Measurements from ENCODE around the gene VTI1A.
"Not testable (repeated sequence)": the region's sequence is repeated elsewhere in the genome, so short reads cannot be mapped to it uniquely, and the experiment has no call there.

The VTI1A gene

DNA sequence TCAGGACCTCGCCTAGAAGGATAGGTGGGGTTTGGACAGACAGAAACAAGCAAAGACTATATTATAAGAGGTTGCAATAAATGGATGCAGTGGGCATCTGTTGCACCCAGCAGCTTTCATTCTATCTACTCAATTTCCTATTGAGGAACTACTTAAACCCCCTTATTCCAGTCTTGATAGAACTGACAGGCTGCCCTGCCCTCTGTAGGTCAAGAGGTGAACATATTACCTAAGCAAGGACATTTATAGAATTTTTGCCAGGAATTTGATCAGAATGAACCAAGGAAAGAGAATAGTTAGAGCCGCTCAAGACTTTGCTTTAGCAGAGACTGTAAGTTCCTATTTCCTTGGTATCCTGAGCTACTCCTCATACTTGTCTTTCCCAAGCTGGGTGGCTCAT is 9.5 kb downstream of the VTI1A start:
- no peak for DNase-seq

DNA sequence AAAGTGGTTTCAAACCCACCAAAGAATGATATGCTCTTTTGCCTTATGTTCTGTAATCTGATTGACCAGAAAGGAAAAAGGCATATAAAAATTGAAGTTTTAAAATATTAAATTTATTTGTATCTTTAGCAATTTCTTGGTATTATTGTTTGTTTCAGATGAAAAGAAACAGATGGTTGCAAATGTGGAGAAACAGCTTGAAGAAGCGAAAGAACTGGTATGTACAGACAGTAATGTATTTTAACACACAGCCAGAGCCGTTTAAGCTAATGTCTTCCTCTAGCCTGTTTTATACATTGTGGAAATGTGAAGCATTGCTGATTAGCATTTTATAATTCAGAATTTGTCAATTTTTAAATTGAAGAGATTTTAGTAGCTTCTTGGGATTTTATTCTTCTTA is 13.4 kb downstream of the VTI1A start:
- DNase-seq = no peak

DNA sequence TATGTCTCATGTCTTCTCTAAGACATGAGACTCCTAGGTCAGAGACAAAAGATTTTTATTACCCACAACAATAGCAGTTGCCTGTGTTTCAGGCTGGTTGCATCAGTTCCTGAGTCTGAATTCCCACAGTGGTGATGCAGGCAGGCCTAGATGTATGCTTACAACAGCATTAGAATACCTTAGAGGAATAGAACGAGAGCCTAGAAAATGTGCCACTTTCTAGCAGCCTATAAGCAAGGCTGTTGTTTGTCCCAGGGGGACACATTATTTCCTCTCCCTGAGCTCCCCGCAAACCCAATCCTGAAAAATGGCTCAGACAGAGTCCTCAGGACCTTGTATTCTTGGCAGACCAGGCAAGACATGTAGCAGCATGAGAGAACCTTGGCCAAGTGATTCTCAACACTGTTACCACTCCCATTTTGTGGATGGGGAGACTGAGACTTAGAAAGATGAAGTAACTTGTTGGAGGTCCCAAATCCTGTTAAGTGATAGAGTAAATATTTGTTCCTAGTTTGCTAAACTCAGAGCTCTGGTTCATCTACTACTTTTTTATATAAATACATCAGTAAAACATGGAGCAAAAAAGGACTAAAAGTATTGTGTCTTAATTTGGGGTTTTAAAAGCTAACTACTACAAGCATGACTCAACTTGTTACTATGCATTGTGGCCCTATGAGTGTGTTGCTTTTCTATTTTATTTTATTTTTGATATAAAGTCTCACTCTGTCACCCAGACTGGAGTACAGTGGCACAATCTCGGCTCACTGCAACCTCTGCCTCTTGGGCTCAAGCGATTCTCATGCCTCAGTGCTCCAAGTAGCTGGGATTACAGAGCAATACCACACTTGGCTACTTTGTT is 14.2 kb downstream of the VTI1A start:
- no peak for DNase-seq

DNA sequence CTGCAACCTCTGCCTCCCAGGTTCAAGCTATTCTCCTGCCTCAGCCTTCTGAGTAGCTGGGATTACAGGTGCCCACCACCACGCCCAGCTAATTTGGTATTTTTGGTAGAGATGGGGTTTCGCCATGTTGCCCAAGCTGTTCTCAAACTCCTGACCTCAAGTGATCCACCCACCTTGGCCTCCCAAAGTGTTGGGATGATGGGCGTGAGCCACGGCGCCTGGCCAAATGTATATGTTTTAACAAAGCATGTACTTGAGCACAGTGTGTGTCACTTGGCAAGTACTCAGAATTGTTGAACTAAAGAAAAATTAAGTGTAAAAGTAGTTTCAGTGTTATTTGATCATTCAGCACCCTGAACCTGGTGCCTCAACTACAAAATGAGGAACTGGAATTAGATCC is 17.1 kb downstream of the VTI1A start:
- not testable (repeated sequence) for DNase-seq

DNA sequence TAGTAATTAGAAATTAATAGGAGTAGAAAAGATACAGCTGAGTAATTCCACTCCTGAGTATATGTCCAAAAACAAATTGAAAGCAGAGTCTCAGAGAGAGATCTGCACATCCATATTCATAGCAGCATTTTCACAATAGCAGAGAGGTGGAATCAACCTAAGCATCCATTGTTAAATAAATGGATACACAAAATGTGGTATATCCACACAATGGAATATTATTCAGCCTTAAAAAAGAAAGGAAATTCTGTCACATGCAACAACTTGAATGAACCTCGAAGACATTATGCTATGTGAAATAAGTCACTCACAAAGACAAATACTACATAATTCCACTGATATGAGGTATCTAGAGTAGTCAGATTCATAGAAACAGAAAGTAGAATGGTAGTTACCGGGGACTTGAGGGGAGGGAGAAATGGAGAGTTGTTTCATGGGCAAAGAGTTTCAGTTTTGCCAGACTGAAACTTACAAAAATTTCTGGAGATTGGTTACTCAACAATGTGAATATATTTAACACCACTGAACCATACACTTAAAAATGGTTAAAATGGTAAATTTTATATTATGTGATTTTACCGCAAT is 18.4 kb downstream of the VTI1A start:
- DNase-seq = no peak

DNA sequence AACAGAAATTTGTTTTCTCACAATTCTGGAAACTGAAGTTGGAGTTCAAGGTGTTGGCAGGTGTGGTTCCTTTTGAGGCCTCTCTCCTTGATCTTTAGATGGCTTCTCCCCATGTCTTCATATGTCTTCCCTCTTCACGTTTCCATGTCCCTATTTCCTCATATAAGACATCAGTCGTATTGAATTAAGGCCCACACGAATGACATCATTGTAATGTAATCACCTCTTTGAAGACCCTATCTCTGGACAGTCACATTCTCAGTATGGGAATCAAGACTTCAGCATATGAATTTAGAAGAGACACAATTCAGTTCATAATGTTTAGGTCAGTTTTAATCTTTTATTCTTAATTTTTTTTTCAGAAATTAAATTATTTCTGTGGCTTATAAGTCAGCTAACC is 19.8 kb downstream of the VTI1A start:
- no peak for DNase-seq

DNA sequence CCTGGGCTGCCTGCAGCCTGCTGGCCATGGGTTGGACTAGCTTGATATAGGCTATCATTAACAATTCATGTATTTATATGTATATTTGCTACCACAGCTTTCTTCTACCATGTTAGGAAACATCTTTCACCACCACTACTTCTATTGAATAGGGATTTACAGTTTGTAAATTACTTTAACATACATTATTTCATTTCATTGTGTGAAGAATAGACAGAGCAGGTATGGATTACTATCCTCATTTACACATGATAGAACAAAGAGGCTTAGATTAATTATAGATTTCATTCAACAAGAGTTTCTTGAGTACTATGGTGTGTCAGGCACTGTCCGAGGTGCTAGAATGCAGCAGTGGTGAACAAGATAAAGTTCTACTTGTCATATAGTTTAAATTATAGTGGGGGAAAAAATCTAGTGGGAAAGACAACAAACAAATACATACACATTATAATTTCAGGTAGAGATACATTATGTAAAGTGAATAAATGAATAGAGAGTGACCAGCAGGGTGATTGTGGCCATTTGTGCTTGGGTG is 20.6 kb downstream of the VTI1A start:
- DNase-seq = no peak

DNA sequence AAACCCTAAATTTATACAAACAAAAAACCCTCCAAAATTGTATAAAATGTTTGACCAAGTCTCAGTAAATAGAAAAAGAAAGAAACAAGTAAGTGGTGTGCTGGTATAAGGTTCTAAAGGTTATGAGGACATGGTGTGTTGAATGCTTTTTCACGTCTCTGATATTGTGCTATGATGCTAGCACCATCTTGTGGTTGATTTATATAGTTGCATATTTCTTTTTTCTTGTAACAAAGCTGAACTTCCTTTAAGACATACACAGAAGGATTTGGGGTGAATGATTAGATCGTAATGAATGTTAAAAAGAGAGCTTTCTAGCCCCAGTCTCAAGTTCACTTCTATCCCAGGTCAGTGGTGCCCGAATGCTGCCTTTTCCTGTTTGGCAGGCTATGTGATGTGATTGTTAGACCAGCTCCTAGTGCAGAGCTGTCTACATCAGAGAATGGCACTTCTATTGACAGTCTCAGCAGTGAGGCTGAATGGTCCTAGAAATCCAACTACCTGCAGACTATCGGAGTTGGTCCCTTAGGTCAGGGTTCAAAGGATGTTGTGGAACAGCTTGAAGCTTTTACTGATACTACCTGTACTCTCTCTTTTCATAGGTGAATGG is 25.0 kb downstream of the VTI1A start:
- DNase-seq = no peak

DNA sequence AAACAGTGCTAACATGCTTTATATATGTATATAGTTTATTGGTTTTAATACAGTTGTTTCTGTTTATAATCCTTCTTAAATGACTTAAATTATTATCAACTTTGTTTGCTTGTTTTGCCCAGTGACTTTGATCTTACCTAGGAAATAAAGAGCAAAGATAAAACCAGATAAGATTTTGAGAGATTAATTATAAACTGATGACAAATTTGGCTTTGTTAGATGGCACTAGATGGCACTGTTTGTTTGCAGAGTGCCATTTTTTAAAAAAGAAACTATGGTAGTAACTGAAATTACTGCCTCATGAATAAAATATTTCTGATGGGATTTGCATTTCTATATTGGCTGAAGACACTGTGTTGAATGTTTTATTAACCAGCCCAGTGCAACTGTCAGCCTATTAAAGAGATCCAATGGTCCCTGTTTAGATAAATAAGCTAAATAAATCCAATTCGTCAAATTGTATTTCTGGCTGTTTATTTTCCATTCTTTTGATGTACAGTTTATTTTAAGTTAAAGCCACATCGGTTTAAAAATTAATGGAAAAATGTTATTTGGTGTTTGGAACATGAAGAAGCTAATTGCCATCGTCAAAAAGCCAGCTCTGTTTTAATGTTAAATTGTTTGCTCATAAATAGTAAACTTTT is 28.7 kb downstream of the VTI1A start:
- no peak for DNase-seq

DNA sequence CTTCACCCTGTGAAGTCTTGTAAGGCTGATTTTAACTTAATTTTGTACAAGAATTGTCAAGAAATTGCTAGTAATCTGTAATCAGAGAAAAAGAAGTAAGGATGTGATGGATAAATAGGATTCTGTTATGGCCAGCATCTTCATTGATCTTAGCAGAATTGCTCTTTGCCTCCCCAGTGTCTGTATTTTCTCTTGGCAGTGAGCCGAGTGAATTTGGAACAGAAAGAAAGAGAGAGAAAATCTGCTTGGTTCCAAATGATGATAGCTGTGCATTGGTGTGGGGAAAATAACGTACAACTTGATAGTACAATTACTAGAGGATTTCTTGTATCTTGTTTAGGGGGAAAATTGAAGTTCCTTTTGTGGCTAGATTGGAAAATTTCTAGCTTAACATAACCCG is 34.6 kb downstream of the VTI1A start:
- no peak for DNase-seq

DNA sequence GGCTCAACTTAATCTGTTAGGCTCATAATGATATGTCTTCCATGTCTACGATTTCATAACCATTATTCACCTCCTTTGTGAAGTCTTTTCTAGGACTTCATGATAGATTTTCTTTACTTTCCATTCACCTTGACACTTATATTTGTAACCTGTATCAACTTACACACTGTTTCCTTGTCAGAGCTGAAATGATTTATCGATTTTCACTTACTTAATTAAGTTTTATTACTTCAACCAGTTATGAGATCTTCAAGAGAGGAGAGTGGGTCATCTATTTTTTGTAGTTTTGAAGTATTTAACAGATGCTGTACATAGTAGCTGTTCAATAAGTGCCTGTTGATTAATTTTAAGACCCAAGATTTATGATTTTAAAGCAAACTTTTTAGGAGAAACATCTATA is 37.4 kb downstream of the VTI1A start:
- DNase-seq = no peak

DNA sequence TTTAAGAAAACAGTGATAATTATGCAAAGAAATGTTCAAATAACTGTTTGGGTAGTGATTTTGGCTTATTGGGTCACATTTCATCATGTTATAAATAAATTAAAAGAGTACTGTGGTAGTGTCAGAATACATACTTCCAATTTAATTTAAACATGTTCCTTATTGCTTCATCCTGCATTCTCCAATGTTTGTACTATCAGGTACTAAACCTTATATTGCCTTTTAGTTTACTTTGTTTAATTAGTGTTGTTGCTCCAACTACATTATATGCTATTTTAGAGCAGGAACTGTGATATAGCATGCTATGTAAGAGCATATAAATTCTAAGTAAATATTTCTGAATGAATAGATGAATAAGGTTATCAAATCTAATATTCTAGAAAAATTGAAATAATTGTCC is 40.9 kb downstream of the VTI1A start:
- DNase-seq = no peak

DNA sequence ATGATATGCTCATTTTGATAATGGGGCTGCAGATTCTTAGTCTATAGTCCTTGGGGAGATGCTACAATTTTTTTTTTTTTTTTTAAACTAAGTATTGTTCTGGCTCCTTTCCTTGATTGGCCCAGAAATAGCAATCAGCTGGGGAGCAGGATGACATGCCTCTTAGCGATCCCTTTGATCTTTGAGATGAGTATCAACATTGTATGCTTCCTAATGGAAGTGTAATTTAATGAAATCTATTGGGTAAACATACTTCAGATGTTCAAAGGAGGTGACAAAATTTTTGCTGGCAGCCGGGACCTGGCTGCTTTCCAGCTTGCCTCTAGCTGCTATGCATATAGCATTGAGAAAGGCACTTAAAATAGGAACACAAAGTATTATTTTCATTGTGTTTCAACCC is 43.5 kb downstream of the VTI1A start:
- no peak for DNase-seq

DNA sequence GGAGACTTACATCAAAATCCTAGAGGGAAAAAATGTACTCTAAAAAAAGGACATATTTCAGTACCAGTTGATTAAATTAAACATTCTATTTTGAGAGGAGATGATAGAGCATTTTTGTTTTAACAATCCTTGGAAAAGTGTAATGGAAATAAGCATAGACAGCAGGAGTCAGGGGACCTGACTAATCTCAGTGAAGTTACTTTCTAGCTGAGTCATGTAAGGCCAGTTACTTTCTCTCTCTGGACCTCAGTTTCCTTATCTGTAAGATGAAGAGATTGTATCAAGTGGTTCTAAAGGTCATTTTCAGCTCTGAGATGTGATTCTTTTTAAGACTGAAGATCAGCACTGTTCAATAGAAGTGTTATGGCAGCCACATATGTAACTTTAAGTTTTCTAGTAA is 44.1 kb downstream of the VTI1A start:
- no peak for DNase-seq

DNA sequence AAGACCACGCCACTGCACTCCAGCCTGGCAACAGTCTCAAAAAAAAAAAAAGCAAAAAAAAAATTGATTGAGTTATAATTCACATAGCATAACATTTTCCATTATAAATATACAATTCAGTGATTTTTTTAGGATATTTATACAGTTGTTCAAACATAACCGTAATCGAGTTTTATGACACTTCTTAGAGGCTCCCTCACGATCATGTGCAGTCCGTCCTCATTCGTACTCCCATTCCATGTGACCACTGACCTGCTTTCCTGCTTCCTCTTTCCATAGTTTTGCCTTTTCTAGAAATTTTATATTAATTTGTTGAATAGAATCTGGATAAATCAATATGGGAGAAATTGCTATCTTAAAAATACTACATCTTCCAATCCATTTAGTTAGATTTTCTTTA is 45.7 kb downstream of the VTI1A start:
- DNase-seq = no peak

DNA sequence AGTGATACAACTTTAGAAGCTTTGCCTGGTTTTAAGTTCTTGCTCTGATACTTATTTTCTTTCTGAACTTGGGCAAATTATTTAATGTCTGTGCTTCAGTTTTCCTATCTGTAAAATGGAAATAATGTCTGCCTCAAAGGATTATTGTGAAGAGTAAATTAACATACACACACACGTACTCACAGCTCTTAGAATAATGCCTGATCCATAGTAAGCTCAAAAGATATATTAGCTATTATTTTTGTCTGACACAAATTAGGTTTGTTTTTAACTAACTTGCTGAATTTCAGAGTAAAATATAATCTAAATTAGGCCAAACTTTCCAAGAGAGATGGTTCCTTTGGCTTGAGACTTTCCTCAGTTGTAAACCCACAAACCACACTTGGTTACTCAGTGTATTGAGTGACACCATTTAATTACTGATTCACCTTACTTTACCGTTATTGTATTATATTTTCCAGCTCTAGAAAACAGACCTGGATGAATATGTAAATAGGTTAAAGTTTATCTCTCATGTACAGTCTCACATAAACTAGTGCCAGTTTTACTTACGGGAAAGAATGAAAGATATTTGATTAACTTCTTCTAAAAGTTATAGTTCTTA is 50.4 kb downstream of the VTI1A start:
- no peak for DNase-seq

DNA sequence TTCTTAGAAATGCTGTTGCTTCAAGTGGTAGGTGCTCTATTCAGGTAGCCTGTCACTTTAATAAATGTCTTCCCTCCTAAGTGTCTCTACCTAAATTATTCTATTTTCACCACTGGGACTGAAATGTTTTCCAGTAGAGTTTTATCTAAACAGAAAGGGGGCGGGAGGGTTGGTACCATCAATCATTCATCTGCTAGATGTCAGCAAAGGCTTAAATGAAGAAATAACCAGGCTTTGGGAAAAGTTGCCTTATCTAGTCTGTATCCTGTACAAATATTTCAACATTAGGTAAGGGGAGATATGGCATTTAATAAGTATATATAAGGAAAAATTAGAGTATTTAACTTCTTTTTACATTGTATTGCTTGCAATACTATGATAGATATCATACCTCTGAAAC is 51.8 kb downstream of the VTI1A start:
- no peak for DNase-seq

DNA sequence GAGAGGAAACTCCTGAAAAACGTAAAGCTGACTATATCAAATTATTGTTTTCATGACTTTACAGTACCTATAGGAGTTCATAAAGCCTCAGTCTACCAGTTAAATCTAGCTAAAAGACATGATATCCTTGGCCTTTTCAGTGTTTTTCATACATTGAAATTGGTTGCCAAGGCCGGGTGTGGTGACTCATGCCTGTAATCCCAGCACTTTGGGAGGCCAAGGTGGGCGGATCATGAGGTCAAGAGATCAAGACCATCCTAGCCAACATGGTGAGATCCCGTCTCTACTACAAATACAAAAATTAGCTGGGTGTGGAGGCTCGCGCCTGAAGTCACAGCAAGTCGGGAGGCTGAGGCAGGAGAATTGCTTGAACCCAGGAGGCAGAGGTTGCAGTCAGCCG is 53.0 kb downstream of the VTI1A start:
- not testable (repeated sequence) for DNase-seq

DNA sequence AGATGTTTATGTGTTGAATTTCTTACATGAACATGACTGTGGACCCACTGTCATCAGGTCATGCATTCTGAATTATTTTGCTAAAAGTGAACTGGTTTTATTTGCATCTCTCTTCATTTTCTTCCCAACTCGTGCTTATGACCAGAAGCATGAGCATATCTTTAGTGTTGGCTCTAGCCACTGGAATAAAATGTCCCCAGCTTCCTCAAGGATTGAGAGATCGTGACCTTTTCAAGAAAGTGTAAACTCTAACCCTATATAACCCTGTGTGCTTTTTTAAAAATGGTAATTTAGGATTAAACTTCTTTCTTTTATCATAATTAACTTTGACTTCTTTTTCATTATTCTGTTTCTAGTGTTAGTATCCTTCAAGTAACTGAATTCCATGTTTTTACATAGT is 55.5 kb downstream of the VTI1A start:
- no peak for DNase-seq

DNA sequence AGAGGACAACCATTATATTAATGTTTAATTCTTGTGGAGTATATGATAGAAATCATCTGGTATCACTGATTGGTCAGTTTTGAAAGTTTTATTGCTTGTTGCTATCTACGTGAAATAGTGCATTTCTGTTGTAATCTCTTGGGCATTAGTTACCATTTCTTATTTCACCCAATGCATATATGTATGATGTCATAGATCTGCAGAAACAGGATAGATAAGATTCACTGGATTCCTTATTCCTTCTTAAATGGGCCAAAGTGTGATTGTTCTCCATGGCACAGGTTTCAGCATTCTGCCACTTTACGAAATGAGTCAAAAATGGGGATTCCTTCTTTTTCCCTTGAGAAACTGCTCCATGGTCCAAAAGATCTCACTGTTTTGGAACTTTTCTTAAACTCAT is 56.6 kb downstream of the VTI1A start:
- no peak for DNase-seq

DNA sequence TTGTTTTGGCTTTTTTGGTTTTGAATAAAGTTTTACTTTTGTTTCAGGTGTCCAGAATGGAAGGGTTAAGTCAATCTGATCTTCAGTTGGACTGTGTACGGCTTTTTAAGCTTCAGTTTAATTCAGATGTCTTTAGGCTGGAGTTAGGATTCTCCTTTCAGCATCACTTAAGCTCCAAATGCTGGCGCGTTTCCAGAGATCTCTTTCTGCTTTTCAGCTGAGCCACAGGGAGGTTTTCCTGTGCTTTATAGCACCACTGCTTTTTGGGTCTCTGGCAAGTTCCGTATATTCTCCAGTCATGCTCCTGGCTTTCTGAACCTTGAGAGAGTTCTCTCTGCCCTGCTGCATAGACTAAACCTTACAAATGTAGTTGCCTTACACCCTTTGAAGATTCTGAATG is 60.0 kb downstream of the VTI1A start:
- no peak for DNase-seq

DNA sequence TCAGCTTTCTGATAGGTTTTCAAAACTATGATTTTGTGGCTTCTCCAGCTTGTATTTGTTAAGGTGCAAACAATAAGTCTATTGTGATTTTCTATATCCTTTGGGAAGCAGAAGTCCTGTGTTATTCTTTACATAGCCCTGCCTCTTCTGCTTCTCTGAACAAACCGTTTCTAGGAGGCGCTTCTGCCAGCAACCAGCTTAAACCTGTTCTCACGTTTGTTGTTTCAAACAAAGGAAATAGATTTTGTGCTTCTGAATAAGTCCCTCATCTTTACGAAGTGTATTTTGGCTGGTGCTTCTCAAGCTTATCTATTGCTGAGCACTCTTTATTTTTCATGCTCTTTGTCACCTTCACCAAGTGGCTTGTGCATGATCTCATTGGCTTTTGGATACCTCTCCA is 61.0 kb downstream of the VTI1A start:
- DNase-seq = no peak
